Endothelial cell of umbilical vein (primary cell): Measurements from ENCODE around the gene GRM4. TPM values are rescaled to one million over a fixed set of nuclear protein-coding genes. Genes with fewer than 3 reads are reported as not detected.

Experiments
- BruUV-seq: library from RNA; stranded (reverse); fragments of 400-500 nt; replicated peaks from 2 replicates; lab custom pipeline; 2021; lab: Mats Ljungman, UMichigan
- CTCF ChIA-PET: fragments of 300-600, 350-600 bp; sonication (Branson Sonifier 250); formaldehyde crosslinking; loops from one replicate; lab custom pipeline; 2021; ENCODE audit warnings: antibody characterized with exemption, inconsistent platforms; lab: Charles Lee
- POLR2A ChIA-PET: fragments of 300-600, 350-600 bp; sonication (Branson Sonifier 250); formaldehyde crosslinking; loops from one replicate; lab custom pipeline; 2021; ENCODE audit warnings: antibody characterized with exemption, inconsistent platforms; lab: Charles Lee
- DNase-seq: peaks from one replicate; pipeline ENCODE4 v3.0.0-alpha.2; 2011; ENCODE audit warnings: low read depth, low spot score
- FAIRE-seq: peaks from 2 replicates; lab custom pipeline; 2011; peaks lifted over from hg19 to GRCh38; lab: Jason Lieb, UNC
- H2AFZ ChIP-seq: 2 replicates; pipeline ENCODE4 v1.6.0; 2012; ENCODE audit warnings: low read depth, low read length, control low read depth, inconsistent platforms
- H3K27ac ChIP-seq: 2 replicates; pipeline ENCODE4 v1.5.1; 2011; ENCODE audit warnings: low read depth, mild to moderate bottlenecking, control low read depth, low read length, moderate library complexity; ENCODE audit not compliant: insufficient read depth
- H3K27me3 ChIP-seq, 2 experiments: 2 replicates each; pipeline versions ENCODE4 v1.6.0 to v1.6.1; 2011; ENCODE audit warnings: low read length in 2 of 2, mixed read lengths in 1 of 2; ENCODE audit not compliant: control insufficient read depth in 2 of 2, insufficient read depth in 2 of 2
- H3K36me3 ChIP-seq, 2 experiments: 2 replicates in 1 of 2; 3 replicates in 1 of 2; pipeline ENCODE4 v1.5.1; 2011; ENCODE audit warnings: low read length in 2 of 2, mild to moderate bottlenecking in 1 of 2, moderate library complexity in 1 of 2; ENCODE audit not compliant: control insufficient read depth in 2 of 2, insufficient read depth in 2 of 2; ENCODE audit errors: extremely low read depth in 1 of 2
- H3K4me1 ChIP-seq: 3 replicates; pipeline ENCODE4 v1.5.1; 2011; ENCODE audit warnings: mild to moderate bottlenecking, low read length; ENCODE audit not compliant: control insufficient read depth, insufficient read depth; ENCODE audit errors: extremely low read depth
- H3K4me2 ChIP-seq: 2 replicates; pipeline ENCODE4 v1.6.1; 2011; ENCODE audit warnings: low read length, control low read depth, mixed read lengths; ENCODE audit not compliant: insufficient read depth
- H3K4me3 ChIP-seq, 3 experiments: fragments of 200-600 bp in 1 of 3; sonication (generic), shearing (Covaris generic) in 1 of 3; replicated peaks in 1 of 3; 2 replicates each; pipeline ENCODE4 v1.5.1; 2011 to 2016; ENCODE audit warnings: control low read depth in 3 of 3, low read length in 3 of 3, mild to moderate bottlenecking in 2 of 3, inconsistent platforms in 1 of 3, low read depth in 1 of 3, moderate library complexity in 1 of 3; ENCODE audit not compliant: insufficient read depth in 1 of 3
- H3K79me2 ChIP-seq: 2 replicates; pipeline ENCODE4 v1.6.0; 2012; ENCODE audit warnings: low read length, inconsistent platforms; ENCODE audit not compliant: control insufficient read depth, insufficient read depth
- H3K9ac ChIP-seq: replicated peaks from 2 replicates; pipeline ENCODE3; 2011; ENCODE audit warnings: low read length, control low read depth; ENCODE audit not compliant: insufficient read depth; ENCODE audit errors: extremely low read depth
- H3K9me1 ChIP-seq: replicated peaks from 3 replicates; pipeline ENCODE4 v1.6.0; 2011; ENCODE audit warnings: mild to moderate bottlenecking, low read length; ENCODE audit not compliant: control insufficient read depth, insufficient read depth; ENCODE audit errors: extremely low read depth
- H3K9me3 ChIP-seq: replicated peaks from 2 replicates; pipeline ENCODE4 v1.5.1; 2012; ENCODE audit warnings: low read length, inconsistent platforms; ENCODE audit not compliant: control insufficient read depth, insufficient read depth
- H4K20me1 ChIP-seq: replicated peaks from 2 replicates; pipeline ENCODE3; 2011; ENCODE audit warnings: mild to moderate bottlenecking, low read length; ENCODE audit not compliant: control insufficient read depth, insufficient read depth; ENCODE audit errors: extremely low read depth
- CTCF ChIP-seq, 2 donors: IDR thresholded peaks; 1 replicate in 1 of 2; 2 replicates in 1 of 2; pipeline ENCODE4 v1.5.1; 2011; ENCODE audit warnings: low read length in 2 of 2, mild to moderate bottlenecking in 2 of 2, moderate library complexity in 2 of 2, control low read depth in 1 of 2, inconsistent platforms in 1 of 2, low read depth in 1 of 2; ENCODE audit not compliant: insufficient read depth in 1 of 2; ENCODE audit errors: extremely low read depth in 1 of 2
- EZH2 ChIP-seq: IDR thresholded peaks from 2 replicates; pipeline ENCODE4 v1.6.1; 2012; ENCODE audit warnings: borderline replicate concordance, low read depth, mild to moderate bottlenecking, moderate library complexity, low read length, inconsistent platforms; ENCODE audit not compliant: severe bottlenecking
- POLR2AphosphoS5 ChIP-seq: IDR thresholded peaks from 2 replicates; pipeline ENCODE4 v1.6.1; 2012; ENCODE audit warnings: low read depth, mild to moderate bottlenecking, control low read depth, low read length, moderate library complexity; ENCODE audit not compliant: insufficient read depth
- dilution Hi-C: fragments of 300-500 bp; cut with MboI; formaldehyde crosslinking; loops from one replicate; pipeline ENCODE4 v1.15.0; 2019; ENCODE audit warnings: low sequenced_read_pairs; ENCODE audit not compliant: extremely low pct_ligation_motif_present
- intact Hi-C: fragments of 100-400 bp; cut with micrococcal nuclease; formaldehyde crosslinking; loops from one replicate; pipeline ENCODE4 v1.10.0; 2022
- polyA plus RNA-seq, 4 experiments: library from polyadenylated mRNA; depleted of rRNA in 3 of 4; stranded (reverse) in 3 of 4; unstranded in 1 of 4; fragments of >200 nt; gene quantifications; 2 replicates each; pipeline versions ENCODE4 v1.2.1 to v1.2.3, GENCODE V29; 2011 to 2012; ENCODE audit warnings: missing spikeins in 1 of 4
- total RNA-seq: library from RNA; stranded (reverse); gene quantifications from 2 replicates; pipeline ENCODE4 v1.2.3, GENCODE V29; 2021

The GRM4 gene
- total and polyA plus RNA-seq, 2 donors (not counting 3 experiments of a cell fraction or from before 2014, with no cell fraction given) = 0.03 TPM; not detected in 1

GRCh38 chr6:34154668-34155447 lies 9.0 kb upstream of the GRM4 start:
- Histone ChIP-seq H3K36me3 (no peaks in the 10 kb centered on the region), H3K9me1 (no peaks in the 10 kb centered on the region), H3K9me3 (no peaks in the 10 kb centered on the region), H3K4me2 (peak overlapping the region; percentile 1), H3K4me3 (no peak overlapping the region), H3K27ac (no peak overlapping the region), H3K27me3 (peaks cover 13 to 29% of the 10 kb centered on the region in 2 experiments), H4K20me1 (no peaks in the 10 kb centered on the region), H2AFZ (peak overlapping the region; percentile 14), H3K4me1 (no peaks in the 10 kb centered on the region), H3K9ac (no peak overlapping the region), H3K79me2 (no peaks in the 10 kb centered on the region)
- CTCF ChIA-PET = interaction anchor here (1.0 to 10.0 kb wide), 16 partner anchors 8 to 729 kb away, joined by 3 to 245 read pairs (median 8); partner anchors contain the start of genes IP6K3 and UQCC2
- DNase-seq (peak; percentile 17), FAIRE-seq (peak; percentile 89)
- dilution Hi-C loops (no loop called here), intact Hi-C loops (loop anchor here (1.0 to 2.0 kb wide), 5 partner anchors 100 to 570 kb away; partner anchors contain the start of gene UQCC2)
- POLR2A ChIA-PET = interaction anchor here (0.6 kb wide), 1 partner anchor 260 kb away, joined by 4 read pairs; no protein-coding TSS in a partner anchor
- BruUV-seq = no TSS peak
- TF ChIP-seq CTCF (IDR thresholded peaks at IDR 0.05; ENCODE audit: extremely low read depth in 1 of 2, insufficient read depth in 1 of 2, low read depth in 1 of 2, low read length in 2 of 2) = peak; percentile 95
- peak; percentile 11 for TF ChIP-seq EZH2
- no peak for TF ChIP-seq POLR2AphosphoS5
